ENCODE measurements around the gene PITX3.

DNA sequence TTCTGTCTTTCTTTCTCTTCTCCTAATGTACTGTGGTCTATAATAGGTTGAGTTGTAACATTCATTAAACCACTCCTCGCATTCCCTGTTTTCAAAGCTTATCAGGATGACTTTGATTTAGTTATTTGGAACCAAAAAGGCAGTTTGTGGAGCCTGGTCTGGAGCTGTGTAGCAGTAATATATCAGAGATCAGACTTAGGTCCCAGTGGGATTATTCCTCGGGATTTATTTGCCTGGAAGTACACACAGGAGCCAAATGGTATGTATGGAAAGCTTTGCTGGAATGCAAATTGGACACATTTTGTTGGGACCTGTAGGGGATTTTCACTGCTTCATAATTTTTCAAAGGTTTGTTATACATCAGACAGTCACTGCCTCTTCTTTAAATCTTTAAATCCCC is 44.9 kb upstream of the PITX3 start:
- TF ChIP-seq, protein P1, sequence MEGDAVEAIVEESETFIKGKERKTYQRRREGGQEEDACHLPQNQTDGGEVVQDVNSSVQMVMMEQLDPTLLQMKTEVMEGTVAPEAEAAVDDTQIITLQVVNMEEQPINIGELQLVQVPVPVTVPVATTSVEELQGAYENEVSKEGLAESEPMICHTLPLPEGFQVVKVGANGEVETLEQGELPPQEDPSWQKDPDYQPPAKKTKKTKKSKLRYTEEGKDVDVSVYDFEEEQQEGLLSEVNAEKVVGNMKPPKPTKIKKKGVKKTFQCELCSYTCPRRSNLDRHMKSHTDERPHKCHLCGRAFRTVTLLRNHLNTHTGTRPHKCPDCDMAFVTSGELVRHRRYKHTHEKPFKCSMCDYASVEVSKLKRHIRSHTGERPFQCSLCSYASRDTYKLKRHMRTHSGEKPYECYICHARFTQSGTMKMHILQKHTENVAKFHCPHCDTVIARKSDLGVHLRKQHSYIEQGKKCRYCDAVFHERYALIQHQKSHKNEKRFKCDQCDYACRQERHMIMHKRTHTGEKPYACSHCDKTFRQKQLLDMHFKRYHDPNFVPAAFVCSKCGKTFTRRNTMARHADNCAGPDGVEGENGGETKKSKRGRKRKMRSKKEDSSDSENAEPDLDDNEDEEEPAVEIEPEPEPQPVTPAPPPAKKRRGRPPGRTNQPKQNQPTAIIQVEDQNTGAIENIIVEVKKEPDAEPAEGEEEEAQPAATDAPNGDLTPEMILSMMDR (IDR thresholded peaks at IDR 0.05; ENCODE audit: insufficient read depth, low read length), result no peak
- TF ChIP-seq POLR2AphosphoS5 (IDR thresholded peaks at IDR 0.05; ENCODE audit: low read depth) (no peak), SPI1 (IDR thresholded peaks at IDR 0.05; ENCODE audit: borderline replicate concordance, low read depth) (no peak), GABPA (IDR thresholded peaks at IDR 0.05; ENCODE audit: low read depth) (no peak)
